A673 (cell line): ENCODE data around the gene PLCXD3.

Source experiments
- CTCF ChIP-seq: fragments of 300-800, 200-600 bp; sonication (generic); conservative IDR thresholded peaks from 2 replicates; pipeline ENCODE4 v1.5.1; 2017; ENCODE audit warnings: low read depth, mild to moderate bottlenecking, antibody characterized with exemption, low read length, moderate library complexity, mixed read lengths
- EZH2 ChIP-seq: fragments of 200-600 bp; sonication (generic); IDR thresholded peaks from 2 replicates; pipeline ENCODE4 v1.6.1; 2017; ENCODE audit warnings: borderline replicate concordance, low read depth, mild to moderate bottlenecking, mixed read lengths, antibody characterized with exemption, low read length; ENCODE audit not compliant: poor library complexity, severe bottlenecking

GRCh38 chr5:41542183-41542582, 31.8 kb upstream of the PLCXD3 start:
- TF ChIP-seq EZH2: no peak
- TF ChIP-seq CTCF: no peak
